ENCODE data around the gene TUBGCP6.
"Not testable (repeated sequence)": the region's sequence is repeated elsewhere in the genome, so short reads cannot be mapped to it uniquely, and the experiment has no call there.

The TUBGCP6 gene

GRCh38 chr22:50278461-50278860, 33.6 kb upstream of the TUBGCP6 start:
- no peak for DNase-seq

DNA sequence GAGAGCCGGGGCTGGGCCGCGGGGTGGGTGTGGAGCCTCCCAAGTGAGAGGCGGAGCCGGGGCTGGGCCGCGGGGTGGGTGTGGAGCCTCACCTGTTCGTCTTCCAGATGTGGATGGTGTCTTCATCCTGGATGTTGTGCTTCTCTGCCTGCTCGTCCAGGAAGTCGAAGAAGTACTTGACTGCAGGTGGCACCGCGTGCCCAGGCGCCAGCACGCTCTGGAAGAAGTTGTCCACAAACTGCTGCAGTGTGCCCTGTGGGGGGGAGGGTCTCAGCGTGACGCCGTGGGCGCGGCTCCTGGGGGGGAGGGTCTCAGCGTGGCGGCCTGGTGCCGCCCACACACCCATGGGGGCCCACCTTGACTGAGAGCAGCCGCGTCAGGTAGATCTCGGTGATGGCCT, 32.9 kb upstream of the TUBGCP6 start:
- no peak for DNase-seq

DNA sequence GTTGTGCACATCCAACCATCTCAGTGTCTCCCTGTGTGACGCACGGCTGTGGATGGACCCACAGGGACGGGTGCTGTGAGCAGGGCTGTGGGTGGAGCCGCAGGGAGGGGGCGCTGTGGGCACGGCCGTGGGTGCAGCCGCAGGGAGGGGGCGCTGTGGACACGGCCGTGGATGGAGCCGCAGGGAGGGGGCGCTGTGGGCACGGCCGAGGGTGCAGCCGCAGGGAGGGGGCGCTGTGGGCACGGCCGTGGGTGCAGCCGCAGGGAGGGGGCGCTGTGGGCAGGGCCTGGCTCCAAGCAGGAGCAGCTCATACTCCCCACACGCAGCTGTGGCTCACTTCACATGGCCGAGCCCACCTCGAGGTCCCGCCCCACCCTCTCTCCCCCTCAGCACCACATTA, 31.3 kb upstream of the TUBGCP6 start:
- no peak for DNase-seq

DNA sequence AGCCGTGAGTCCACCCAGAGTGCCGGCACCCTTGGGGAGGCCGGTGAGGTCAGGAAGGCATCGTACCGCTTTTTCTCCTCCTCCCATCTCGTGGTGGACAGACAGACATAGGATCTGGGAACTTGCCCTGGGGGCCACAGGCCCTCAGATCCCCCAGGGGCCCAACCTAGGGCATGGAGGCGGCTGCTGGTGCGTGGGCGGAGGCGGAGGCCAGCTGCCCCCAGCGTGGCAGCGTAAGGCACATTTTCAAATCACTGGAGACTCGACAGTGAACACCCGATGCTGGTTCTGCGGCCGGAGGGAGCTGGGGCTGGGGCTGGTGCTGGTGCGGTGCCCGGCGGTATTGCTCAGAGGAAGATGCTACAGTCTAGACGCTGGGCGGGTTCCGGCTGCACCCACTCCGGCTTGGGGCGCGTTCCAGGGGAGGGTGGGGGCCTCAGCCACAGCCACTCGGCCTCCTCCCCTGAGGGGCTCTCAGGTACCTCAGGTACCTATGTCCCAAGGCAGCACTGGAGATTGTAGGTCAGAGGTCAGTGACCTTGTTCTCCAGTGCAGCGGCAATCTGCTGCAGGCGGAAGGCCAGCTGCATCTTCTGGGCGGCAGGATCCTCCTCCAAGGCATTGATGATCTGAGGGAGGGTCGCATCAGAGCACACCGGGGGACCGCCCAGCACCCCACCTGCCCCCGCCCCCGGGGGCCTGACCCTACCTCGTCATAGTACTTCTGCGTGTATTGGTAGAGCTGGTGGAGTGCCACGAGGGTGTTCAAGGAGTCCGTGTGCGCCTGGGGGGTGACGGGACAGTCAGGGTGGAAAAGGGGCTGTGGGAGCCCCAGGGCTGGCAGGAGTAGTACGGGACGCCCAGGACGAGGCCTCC, 30.6 kb upstream of the TUBGCP6 start:
- DNase-seq = no peak

DNA sequence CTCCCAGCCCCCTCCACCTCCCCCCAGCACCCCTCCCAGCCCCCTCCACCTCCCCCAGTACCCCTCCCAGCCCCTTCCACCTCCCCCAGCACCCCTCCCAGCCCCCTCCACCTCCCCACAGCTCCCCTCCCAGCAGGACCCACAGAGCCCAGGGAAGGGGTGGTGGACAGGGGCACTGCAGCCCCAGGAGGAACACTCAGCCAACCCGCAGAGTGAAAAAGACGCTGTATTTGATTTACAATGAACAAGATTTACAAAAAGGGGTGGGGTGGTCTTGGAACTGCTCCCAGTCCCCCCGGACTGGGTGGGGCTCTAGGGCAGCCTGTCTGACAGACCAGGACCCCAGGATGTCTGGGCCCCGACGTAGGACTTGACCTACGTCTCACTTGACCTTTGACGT, 29.9 kb upstream of the TUBGCP6 start:
- DNase-seq = no peak

DNA sequence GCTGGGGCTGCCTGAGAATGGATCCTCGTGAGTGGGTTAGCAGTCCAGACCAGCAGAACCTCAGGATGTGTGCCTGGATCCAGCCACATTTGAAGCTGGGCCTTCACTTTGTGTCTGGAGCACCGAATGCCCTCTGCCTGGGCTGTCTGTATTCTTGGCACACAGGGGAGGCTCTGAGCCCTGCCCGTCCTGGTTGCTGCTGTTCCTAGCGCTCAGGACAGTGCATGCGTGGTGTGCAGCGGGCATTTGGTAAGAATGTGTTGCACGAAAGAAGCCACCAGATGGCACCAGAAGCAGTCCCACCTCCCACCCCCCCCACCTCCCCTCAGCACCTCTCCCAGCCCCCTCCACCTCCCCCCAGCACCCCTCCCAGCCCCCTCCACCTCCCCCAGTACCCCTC, 29.5 kb upstream of the TUBGCP6 start:
- no peak for DNase-seq

DNA sequence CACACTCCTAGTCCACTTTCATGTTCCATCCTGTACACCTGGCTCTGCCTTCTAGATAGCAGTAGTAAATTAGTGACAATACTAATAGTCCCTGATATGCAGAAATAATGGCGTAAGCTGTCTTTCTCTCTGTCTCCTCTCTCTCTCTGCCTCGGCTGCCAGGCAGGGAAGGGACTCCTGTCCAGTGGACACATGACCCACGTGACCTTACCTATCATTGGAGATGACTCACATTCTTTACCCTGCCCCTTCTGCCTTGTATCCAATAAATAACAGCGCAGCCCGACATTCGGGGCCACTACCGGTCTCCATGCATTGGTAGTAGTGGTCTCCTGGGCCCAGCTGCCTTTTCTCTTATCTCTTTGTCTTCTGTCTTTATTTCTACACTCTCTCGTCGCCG, 29.0 kb upstream of the TUBGCP6 start:
- DNase-seq = not testable (repeated sequence)

DNA sequence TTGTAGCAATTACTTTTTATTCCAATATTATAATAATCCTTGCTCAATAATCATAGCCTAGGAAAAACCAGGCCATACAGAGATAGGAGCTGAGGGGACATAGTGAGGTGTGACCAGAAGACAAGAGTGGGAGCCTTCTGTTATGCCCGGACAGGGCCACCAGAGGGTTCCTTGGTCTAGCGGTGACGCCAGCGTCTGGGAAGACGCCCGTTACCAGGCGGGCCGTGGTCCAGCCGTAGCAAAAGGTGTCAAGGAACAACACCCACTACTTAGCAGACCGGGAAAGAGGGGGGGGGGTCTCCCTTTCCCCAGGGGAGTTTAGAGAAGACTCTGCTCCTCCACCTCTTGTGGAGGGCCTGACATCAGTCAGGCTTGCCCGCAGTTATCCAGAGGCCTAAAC, 28.5 kb upstream of the TUBGCP6 start:
- not testable (repeated sequence) for DNase-seq

- DNase-seq = no peak
Measured at GRCh38 chr22:50272044-50272802, 27.4 kb upstream of the TUBGCP6 start.

- DNase-seq = peak; percentile 12
Measured at GRCh38 chr22:50271519-50271970, 26.7 kb upstream of the TUBGCP6 start.

- DNase-seq = no peak
Measured at GRCh38 chr22:50270666-50271394, 26.0 kb upstream of the TUBGCP6 start.

- DNase-seq = no peak
Measured at GRCh38 chr22:50269970-50270665, 25.3 kb upstream of the TUBGCP6 start, which contains the start of gene MAPK11. Gene MAPK11 (minus strand): TSS chr22:50270380. CDS start chr22:50270292, 88 bp downstream.

- no peak for DNase-seq
Measured at GRCh38 chr22:50269573-50269969, 24.7 kb upstream of the TUBGCP6 start.

GRCh38 chr22:50268655-50269113, 23.9 kb upstream of the TUBGCP6 start:
- DNase-seq = no peak

GRCh38 chr22:50267591-50268390, 23.0 kb upstream of the TUBGCP6 start:
- DNase-seq = no peak

- no peak for DNase-seq
Measured at GRCh38 chr22:50266994-50267393, 22.2 kb upstream of the TUBGCP6 start.

GRCh38 chr22:50264946-50265669, 20.3 kb upstream of the TUBGCP6 start:
- no peak for DNase-seq

- DNase-seq = no peak
Measured at GRCh38 chr22:50264104-50264745, 19.4 kb upstream of the TUBGCP6 start.

DNA sequence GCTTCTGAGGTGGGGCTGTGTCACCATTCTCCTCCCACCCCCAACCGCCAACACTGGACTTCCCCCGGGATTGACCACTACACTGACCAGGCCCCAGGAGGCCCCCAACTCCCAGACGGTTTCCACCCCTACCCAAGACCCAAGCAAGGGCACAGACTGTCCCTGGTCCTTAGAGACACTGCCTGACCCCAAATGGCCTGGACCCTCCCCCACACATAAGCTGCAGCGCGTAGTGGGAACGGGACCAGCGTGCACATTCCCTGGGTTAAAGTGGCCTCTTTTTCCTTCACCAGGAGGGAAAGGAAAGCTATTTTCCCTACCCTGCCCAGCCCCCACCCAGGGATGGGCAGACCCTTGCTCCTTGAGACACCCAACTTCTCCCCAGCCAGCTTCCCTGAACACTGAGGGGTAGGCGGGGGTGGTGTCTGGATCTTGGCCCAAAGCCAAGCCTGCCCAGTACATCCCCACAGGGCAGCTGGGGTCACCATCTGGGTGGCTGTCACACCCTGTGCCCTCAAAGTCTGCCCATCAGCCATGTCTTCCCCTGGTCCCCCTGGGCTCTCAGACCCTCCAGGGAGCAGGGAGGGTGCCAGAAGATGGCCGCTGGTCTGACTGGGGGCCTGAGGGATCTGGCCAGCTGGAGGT, 18.3 kb upstream of the TUBGCP6 start:
- DNase-seq = no peak

DNA sequence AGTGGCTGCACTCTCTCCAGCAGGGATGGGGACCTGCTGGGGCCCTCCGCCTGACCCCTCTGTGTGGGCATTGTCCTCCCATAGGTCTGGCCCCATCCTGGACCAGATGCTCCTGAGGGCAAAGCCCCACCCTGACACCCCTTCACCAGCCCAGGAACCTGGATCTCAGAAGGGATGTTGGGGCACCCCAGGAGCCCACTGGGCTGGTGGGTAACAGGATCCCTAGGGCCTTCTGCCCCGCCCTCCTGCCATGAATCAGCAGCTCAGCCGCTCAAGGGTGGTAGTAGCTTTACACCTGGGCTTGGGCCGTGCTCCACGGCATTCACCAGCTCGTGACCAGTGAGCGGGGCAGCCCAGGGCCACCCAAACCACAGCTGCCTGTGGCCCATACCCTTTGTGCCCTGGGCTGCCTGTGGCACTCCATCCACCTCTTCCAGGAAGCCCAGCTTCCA, 17.7 kb upstream of the TUBGCP6 start:
- DNase-seq = no peak
